Omental fat pad (tissue), 4 donors: Measurements from ENCODE around the gene GINS2. TPM values are rescaled to one million over a fixed set of nuclear protein-coding genes. Genes with fewer than 3 reads are reported as not detected.

Experiments used
- ATAC-seq: fragments of 150-250 bp; one replicate; pipeline ENCODE4 v1.9.1; 2016; ENCODE audit warnings: mild to moderate bottlenecking, moderate library complexity; ENCODE audit not compliant: low FRiP score
- DNase-seq: peaks from one replicate; pipeline ENCODE4 v3.0.0-alpha.2; 2019; ENCODE audit warnings: low spot score
- CTCF ChIP-seq, 3 donors: fragments of 450-650 bp; IDR thresholded peaks; one replicate each; pipeline ENCODE4 v1.5.1; 2016 to 2017; ENCODE audit warnings: antibody characterized with exemption in 3 of 3, mild to moderate bottlenecking in 3 of 3, moderate library complexity in 2 of 3
- total RNA-seq, 4 donors: library from RNA; depleted of rRNA; stranded (reverse); fragments of >200 nt; gene quantifications; one replicate each; pipeline ENCODE4 v1.1.0, GENCODE V29; 2016

Gene GINS2
- total RNA-seq, 4 donors from 2014 or later: 0.25 to 0.72 TPM; not detected in 2

- peak; percentile 59 for ATAC-seq
- no peak for DNase-seq
- no peak for TF ChIP-seq CTCF (IDR thresholded peaks at IDR 0.05)
Observed at GRCh38 chr16:85673529-85674417, 15.0 kb downstream of the GINS2 start.

GRCh38 chr16:85670840-85671239, 17.9 kb downstream of the GINS2 start:
- no peak for ATAC-seq
- DNase-seq: no peak
- no peak for TF ChIP-seq CTCF (IDR thresholded peaks at IDR 0.05)

- no peak for DNase-seq
- no peak for TF ChIP-seq CTCF (IDR thresholded peaks at IDR 0.05)
- ATAC-seq: no peak
Observed at GRCh38 chr16:85668676-85669424, 19.9 kb downstream of the GINS2 start.

- ATAC-seq: no peak
- no peak for DNase-seq
- TF ChIP-seq CTCF (IDR thresholded peaks at IDR 0.05): no peak
Observed at GRCh38 chr16:85667841-85668413, 20.8 kb downstream of the GINS2 start.

- no peak for ATAC-seq
- no peak for TF ChIP-seq CTCF (IDR thresholded peaks at IDR 0.05)
- DNase-seq: no peak
Observed at GRCh38 chr16:85667261-85667660, 21.5 kb downstream of the GINS2 start.

- DNase-seq (no peak), ATAC-seq (no peak)
- TF ChIP-seq CTCF (IDR thresholded peaks at IDR 0.05): no peak
Observed at GRCh38 chr16:85665929-85666328, 22.8 kb downstream of the GINS2 start.
